Measurements from ENCODE around the gene LAPTM5. TPM values are rescaled to one million over a fixed set of nuclear protein-coding genes. Genes with fewer than 3 reads are reported as not detected.
A peak's percentile ranks its signal among the peaks of the same experiment; 100 is the strongest.

The LAPTM5 gene
- total and polyA plus RNA-seq, 10 donors: 419 to 747 (median 577) TPM

DNA sequence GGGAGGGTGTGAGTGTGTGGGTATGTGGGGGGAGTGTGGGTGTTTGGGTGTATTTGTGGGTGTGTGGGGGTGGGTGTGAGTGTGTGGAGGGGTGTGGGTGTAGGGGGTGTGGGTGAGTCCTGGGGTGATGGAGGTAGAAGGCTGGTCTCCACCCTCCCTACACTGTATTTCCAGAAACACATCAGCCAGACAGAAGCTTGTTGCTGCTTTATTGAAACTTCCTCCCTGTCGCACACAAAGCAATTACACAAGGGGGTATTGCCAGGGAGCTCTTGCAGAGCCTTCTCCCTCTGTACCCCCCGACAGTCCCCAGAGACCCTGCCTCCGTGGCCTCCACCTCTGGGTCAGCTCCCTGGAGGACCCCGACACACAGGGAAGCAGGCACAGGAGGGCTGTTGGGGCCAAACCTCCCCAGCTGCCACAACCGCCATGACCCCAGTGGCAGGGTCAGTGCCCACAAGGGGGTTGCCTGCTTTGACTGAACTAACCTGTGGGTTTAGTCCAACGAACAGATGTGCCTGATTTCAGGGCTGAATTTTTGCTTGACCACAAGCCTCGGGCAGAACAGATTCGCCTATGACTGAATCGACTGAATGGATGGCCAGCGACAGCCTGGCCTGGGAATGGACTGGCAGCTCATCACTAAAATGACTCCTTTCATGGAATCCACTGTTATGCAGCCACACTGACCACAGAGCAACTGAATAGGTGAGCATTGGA, 25.1 kb downstream of the LAPTM5 start:
- WGBS, 5 donors: 38 to 58% (median 54%) methylated on average over 5 to 10 of the region's 10 CpGs
- DNase-seq: no peak

GRCh38 chr1:30731806-30732276, 25.7 kb downstream of the LAPTM5 start:
- intact Hi-C loops (cut with DNase I; ENCODE audit: low total_unique reads): no loop called here

More for the DNA sequence above, 25.1 kb downstream of the LAPTM5 start:
- peaks cover 0 to 55% (median 52%) of the 10 kb centered on the region in 6 donors for H3K36me3 ChIP-seq
- H3K27ac ChIP-seq: peak overlapping the region in 6 of 8 donors; percentile 29 to 81 (median 66)
- H3K9me3 ChIP-seq: no peaks in the 10 kb centered on the region
- H3K4me1 ChIP-seq: peaks cover 17 to 86% (median 33%) of the 10 kb centered on the region in 6 donors
- H3K4me3 ChIP-seq: no peak overlapping the region
- intact Hi-C loops (cut with DNase I; ENCODE audit: low total_unique reads): no loop called here
- H3K27me3 ChIP-seq (replicated peaks in 1 of 7): no peaks in the 10 kb centered on the region
- no peak for TF ChIP-seq CTCF (IDR thresholded peaks at IDR 0.05 in 8 of 11, conservative IDR thresholded peaks at IDR 0.05 in 3 of 11)
- TF ChIP-seq POLR2A (IDR thresholded peaks at IDR 0.05): no peak
- peak; percentile 72 to 84 (median 83) for TF ChIP-seq POLR2AphosphoS5 (IDR thresholded peaks at IDR 0.05)

GRCh38 chr1:30731109-30731805, 26.3 kb downstream of the LAPTM5 start:
- 79 to 90% (median 84%) methylated on average over 10 of the region's 10 CpGs for WGBS, 5 donors
- H3K9me3 ChIP-seq: no peaks in the 10 kb centered on the region
- H3K27me3 ChIP-seq (replicated peaks in 1 of 7): no peaks in the 10 kb centered on the region
- no peak for DNase-seq
- TF ChIP-seq POLR2AphosphoS5 (IDR thresholded peaks at IDR 0.05) (peak; percentile 46 to 77 (median 72)), CTCF (IDR thresholded peaks at IDR 0.05 in 8 of 11, conservative IDR thresholded peaks at IDR 0.05 in 3 of 11) (no peak)
- H3K36me3 ChIP-seq: peaks cover 0 to 55% (median 42%) of the 10 kb centered on the region in 6 donors
- H3K27ac ChIP-seq: peak overlapping the region in 5 of 8 donors; percentile 12 to 81 (median 68)
- intact Hi-C loops (cut with DNase I; ENCODE audit: low total_unique reads): no loop called here
- H3K4me1 ChIP-seq: peaks cover 17 to 77% (median 33%) of the 10 kb centered on the region in 6 donors
- H3K4me3 ChIP-seq: no peak overlapping the region

More at GRCh38 chr1:30731806-30732276, 25.7 kb downstream of the LAPTM5 start:
- peaks cover 17 to 80% (median 33%) of the 10 kb centered on the region in 6 donors for H3K4me1 ChIP-seq
- H3K27ac ChIP-seq: peak overlapping the region in 5 of 8 donors; percentile 12 to 81 (median 68)
- no peak overlapping the region for H3K4me3 ChIP-seq
- no peak for DNase-seq
- no peaks in the 10 kb centered on the region for H3K9me3 ChIP-seq
- peaks cover 0 to 55% (median 46%) of the 10 kb centered on the region in 6 donors for H3K36me3 ChIP-seq
- TF ChIP-seq POLR2AphosphoS5 (IDR thresholded peaks at IDR 0.05) (peak; percentile 3 to 34 (median 11)), POLR2A (IDR thresholded peaks at IDR 0.05) (no peak)
- H3K27me3 ChIP-seq (replicated peaks in 1 of 7): no peaks in the 10 kb centered on the region
- 80 to 90% (median 82%) methylated on average over 8 of the region's 8 CpGs for WGBS, 5 donors

- Histone ChIP-seq H3K4me3 (peak overlapping the region in 1 of 8 donors; percentile 24), H3K27me3 (replicated peaks in 1 of 7) (no peaks in the 10 kb centered on the region), H3K4me1 (peaks cover 17 to 73% (median 33%) of the 10 kb centered on the region in 6 donors), H3K27ac (peak overlapping the region in 7 of 8 donors; percentile 2 to 81 (median 65)), H3K36me3 (peaks cover 0 to 55% (median 41%) of the 10 kb centered on the region in 6 donors), H3K9me3 (no peaks in the 10 kb centered on the region)
- TF ChIP-seq POLR2A (IDR thresholded peaks at IDR 0.05): no peak
- peak; percentile 75 to 89 (median 76) for TF ChIP-seq POLR2AphosphoS5 (IDR thresholded peaks at IDR 0.05)
- WGBS, 5 donors: 44 to 63% (median 51%) methylated on average over 20 to 23 of the region's 23 CpGs
- intact Hi-C loops (cut with DNase I; ENCODE audit: low total_unique reads): no loop called here
- peak; percentile 90 for DNase-seq
Observed at GRCh38 chr1:30730346-30731108, 27.0 kb downstream of the LAPTM5 start.

Data from spleen (tissue), 11 donors.